Esophagus (tissue), 2 donors: Measurements from ENCODE around the gene TNS1. TPM values are rescaled to one million over a fixed set of nuclear protein-coding genes. Genes with fewer than 3 reads are reported as not detected.

Experiments
- H3K27ac ChIP-seq, 2 donors: one replicate each; pipeline ENCODE4 v1.5.1; 2013; ENCODE audit warnings: low read depth in 2 of 2, mild to moderate bottlenecking in 2 of 2, inconsistent platforms in 1 of 2, low read length in 1 of 2, moderate library complexity in 1 of 2
- H3K27me3 ChIP-seq, 2 donors: one replicate each; pipeline ENCODE4 v1.6.1; 2013; ENCODE audit warnings: low read length in 2 of 2, control low read depth in 1 of 2, mild to moderate bottlenecking in 1 of 2; ENCODE audit not compliant: insufficient read depth in 2 of 2, control insufficient read depth in 1 of 2
- H3K36me3 ChIP-seq, 2 donors: one replicate each; pipeline ENCODE4 v1.6.1; 2013; ENCODE audit warnings: low read length in 1 of 2; ENCODE audit not compliant: control insufficient read depth in 2 of 2, insufficient read depth in 2 of 2
- H3K4me1 ChIP-seq, 2 donors: one replicate each; pipeline ENCODE4 v1.6.1; 2013; ENCODE audit warnings: low read length in 1 of 2; ENCODE audit not compliant: control insufficient read depth in 2 of 2, insufficient read depth in 2 of 2
- H3K4me3 ChIP-seq, 2 donors: one replicate each; pipeline ENCODE4 v1.5.1; 2013; ENCODE audit warnings: low read length in 2 of 2, mild to moderate bottlenecking in 2 of 2, low read depth in 1 of 2, moderate library complexity in 1 of 2
- H3K9me3 ChIP-seq, 2 donors: one replicate each; pipeline ENCODE4 v1.6.1; 2013; ENCODE audit warnings: mild to moderate bottlenecking in 2 of 2, low read depth in 1 of 2, low read length in 1 of 2, moderate library complexity in 1 of 2; ENCODE audit not compliant: control insufficient read depth in 2 of 2, insufficient read depth in 1 of 2
- WGBS, 2 donors: extraction: QIAGEN DNeasy Blood & Tissue Kit; methylation state at CpG; one replicate each; pipeline ENCODE4 v1.1.7; 2013; 5-methylcytosine and 5-hydroxymethylcytosine counted together
- polyA plus RNA-seq, 2 donors: library from polyadenylated mRNA; stranded (reverse); fragments of 200-250 nt; gene quantifications; one replicate each; pipeline ENCODE4 v1.2.3, GENCODE V29; 2013
- donor health status: healthy with polysubstance abuse.
- donor health status: Bipolar disorder and iron deficiency.

Gene TNS1
- polyA plus RNA-seq, 2 donors = 28.3 to 39.0 TPM

- H3K36me3 ChIP-seq = peaks cover 0 to 5% of the 10 kb centered on the region in 2 donors
These were observed 16.4 kb downstream of the TNS1 start for GRCh38 chr2:217986256-217986961.

GRCh38 chr2:217983276-217984233 is 19.2 kb downstream of the TNS1 start:
- Histone ChIP-seq H3K27ac (peak overlapping the region in 1 of 2 donors; percentile 9), H3K36me3 (no peaks in the 10 kb centered on the region), H3K4me3 (no peak overlapping the region), H3K4me1 (peaks cover 4 to 39% of the 10 kb centered on the region in 2 donors), H3K9me3 (peaks cover 0 to 2% of the 10 kb centered on the region in 2 donors), H3K27me3 (no peaks in the 10 kb centered on the region)
- WGBS, 2 donors = 78 to 83% methylated on average over 20 of the region's 20 CpGs

More at GRCh38 chr2:217986256-217986961, 16.4 kb downstream of the TNS1 start:
- H3K4me3 ChIP-seq = no peak overlapping the region
- peaks cover 0 to 2% of the 10 kb centered on the region in 2 donors for H3K9me3 ChIP-seq
- H3K4me1 ChIP-seq = peaks cover 2 to 29% of the 10 kb centered on the region in 2 donors
- H3K27me3 ChIP-seq = no peaks in the 10 kb centered on the region
- no peak overlapping the region for H3K27ac ChIP-seq
- 88% methylated on average over 16 of the region's 16 CpGs for WGBS, 2 donors

- Histone ChIP-seq H3K27me3 (no peaks in the 10 kb centered on the region), H3K4me3 (no peak overlapping the region), H3K27ac (no peak overlapping the region), H3K9me3 (peaks cover 0 to 2% of the 10 kb centered on the region in 2 donors), H3K4me1 (peaks cover 2 to 30% of the 10 kb centered on the region in 2 donors), H3K36me3 (no peaks in the 10 kb centered on the region)
- 81 to 89% methylated on average over 2 of the region's 2 CpGs for WGBS, 2 donors
These were observed 20.8 kb downstream of the TNS1 start for GRCh38 chr2:217981971-217982370.

GRCh38 chr2:217981084-217981730 is 21.6 kb downstream of the TNS1 start:
- Histone ChIP-seq H3K4me1 (peaks cover 2 to 30% of the 10 kb centered on the region in 2 donors), H3K27ac (peak overlapping the region in 1 of 2 donors; percentile 64), H3K36me3 (no peaks in the 10 kb centered on the region), H3K27me3 (no peaks in the 10 kb centered on the region), H3K4me3 (no peak overlapping the region), H3K9me3 (peaks cover 0 to 2% of the 10 kb centered on the region in 2 donors)
- WGBS, 2 donors = 40 to 61% methylated on average over 5 of the region's 5 CpGs

- Histone ChIP-seq H3K4me3 (no peak overlapping the region), H3K27ac (peak overlapping the region in 1 of 2 donors; percentile 54), H3K27me3 (no peaks in the 10 kb centered on the region), H3K36me3 (no peaks in the 10 kb centered on the region), H3K4me1 (peaks cover 2 to 30% of the 10 kb centered on the region in 2 donors), H3K9me3 (peaks cover 0 to 2% of the 10 kb centered on the region in 2 donors)
- 58 to 66% methylated on average over 6 of the region's 6 CpGs for WGBS, 2 donors
These were observed 22.2 kb downstream of the TNS1 start for GRCh38 chr2:217980591-217980990.

- peak overlapping the region; percentile 0 to 54 for H3K27ac ChIP-seq
- 36 to 43% methylated on average over 4 to 5 of the region's 5 CpGs for WGBS, 2 donors
- peaks cover 0 to 2% of the 10 kb centered on the region in 2 donors for H3K9me3 ChIP-seq
- H3K4me1 ChIP-seq = peaks cover 2 to 30% of the 10 kb centered on the region in 2 donors
- H3K36me3 ChIP-seq = no peaks in the 10 kb centered on the region
- no peaks in the 10 kb centered on the region for H3K27me3 ChIP-seq
- no peak overlapping the region for H3K4me3 ChIP-seq
These were observed 22.8 kb downstream of the TNS1 start for GRCh38 chr2:217980036-217980435.

GRCh38 chr2:217979151-217979811 is 23.5 kb downstream of the TNS1 start:
- Histone ChIP-seq H3K27me3 (no peaks in the 10 kb centered on the region), H3K4me3 (peak overlapping the region; percentile 43 to 53), H3K9me3 (peaks cover 0 to 2% of the 10 kb centered on the region in 2 donors), H3K27ac (peak overlapping the region; percentile 59 to 79), H3K4me1 (peaks cover 2 to 30% of the 10 kb centered on the region in 2 donors), H3K36me3 (no peaks in the 10 kb centered on the region)
- WGBS, 2 donors = 28 to 38% methylated on average over 10 of the region's 10 CpGs

GRCh38 chr2:217978536-217979150 is 24.2 kb downstream of the TNS1 start:
- 26 to 28% methylated on average over 35 to 46 of the region's 46 CpGs for WGBS, 2 donors
- H3K27ac ChIP-seq = peak overlapping the region; percentile 59 to 79
- no peaks in the 10 kb centered on the region for H3K36me3 ChIP-seq
- H3K9me3 ChIP-seq = peaks cover 0 to 2% of the 10 kb centered on the region in 2 donors
- H3K4me3 ChIP-seq = peak overlapping the region; percentile 43 to 53
- H3K4me1 ChIP-seq = peaks cover 2 to 30% of the 10 kb centered on the region in 2 donors
- no peaks in the 10 kb centered on the region for H3K27me3 ChIP-seq
